PC-3 (cell line): Measurements from ENCODE around the gene OR3A2. TPM values are rescaled to one million over a fixed set of nuclear protein-coding genes. Genes with fewer than 3 reads are reported as not detected.
"Not testable (repeated sequence)": the region's sequence is repeated elsewhere in the genome, so short reads cannot be mapped to it uniquely, and the experiment has no call there.

Experiments
- ATAC-seq: fragments of 200-7000 bp; cut with Tn5 transposase; 2 replicates; pipeline ENCODE4 v1.9.1; 2020; ENCODE audit warnings: mild to moderate bottlenecking, moderate library complexity
- BruUV-seq: library from RNA; stranded (reverse); fragments of 400-500 nt; replicated peaks from 2 replicates; lab custom pipeline; 2021; lab: Mats Ljungman, UMichigan
- CTCF ChIA-PET: fragments of 300-600 bp; sonication (Branson Sonifier 250); formaldehyde crosslinking; loops from one replicate; lab custom pipeline; 2022; ENCODE audit warnings: antibody characterized with exemption; lab: Charles Lee
- POLR2A ChIA-PET: fragments of 300-600 bp; sonication (Branson Sonifier 250); formaldehyde crosslinking; loops from one replicate; lab custom pipeline; 2022; ENCODE audit warnings: antibody characterized with exemption; ENCODE audit not compliant: unreplicated experiment; lab: Charles Lee
- DNase-seq: peaks from one replicate; pipeline ENCODE4 v3.0.0-alpha.2; 2015
- H2AFZ ChIP-seq: fragments of 300-600 bp; sonication (generic); 2 replicates; pipeline ENCODE4 v1.6.0; 2016; ENCODE audit warnings: antibody characterized with exemption, low read length
- H3F3A ChIP-seq: fragments of 300-600 bp; sonication (generic); one replicate; pipeline ENCODE4 v1.6.0; 2017; ENCODE audit warnings: antibody characterized with exemption, low read length, control low read depth, mild to moderate bottlenecking; ENCODE audit not compliant: unreplicated experiment
- H3K27ac ChIP-seq: fragments of 300-600 bp; sonication (generic); 2 replicates; pipeline ENCODE4 v1.5.1; 2016; ENCODE audit warnings: mild to moderate bottlenecking, low read length
- H3K27me3 ChIP-seq: fragments of 300-600 bp; sonication (generic); 2 replicates; pipeline ENCODE4 v1.6.1; 2016; ENCODE audit warnings: low read length, mixed read lengths
- H3K36me3 ChIP-seq: fragments of 300-600 bp; sonication (generic); 2 replicates; pipeline ENCODE4 v1.6.1; 2016; ENCODE audit warnings: low read depth, mixed run types, low read length, mixed read lengths
- H3K4me1 ChIP-seq: fragments of 300-600 bp; sonication (generic); 2 replicates; pipeline ENCODE4 v1.5.1; 2016; ENCODE audit warnings: low read length; ENCODE audit not compliant: insufficient read depth
- H3K4me2 ChIP-seq: fragments of 300-600 bp; sonication (generic); 2 replicates; pipeline ENCODE4 v1.6.0; 2016; ENCODE audit warnings: low read length
- H3K4me3 ChIP-seq: fragments of 300-600 bp; sonication (generic); 2 replicates; pipeline ENCODE4 v1.5.1; 2016; ENCODE audit warnings: mild to moderate bottlenecking, low read length, mixed read lengths
- H3K79me2 ChIP-seq: fragments of 300-600 bp; sonication (generic); 2 replicates; pipeline ENCODE4 v1.6.1; 2017; ENCODE audit warnings: low read length, mixed read lengths
- H3K9ac ChIP-seq: fragments of 300-600 bp; sonication (generic); 2 replicates; pipeline ENCODE4 v1.6.0; 2016; ENCODE audit warnings: mild to moderate bottlenecking, low read length
- H3K9me2 ChIP-seq: fragments of 300-600 bp; sonication (generic); replicated peaks from 2 replicates; pipeline ENCODE4 v1.6.1; 2016; ENCODE audit warnings: mixed run types, low read length, mixed read lengths
- H3K9me3 ChIP-seq: fragments of 300-600 bp; sonication (generic); 2 replicates; pipeline ENCODE4 v1.6.1; 2016; ENCODE audit warnings: low read length, mixed read lengths
- H4K20me1 ChIP-seq: fragments of 300-600 bp; sonication (generic); 2 replicates; pipeline ENCODE4 v1.6.1; 2016; ENCODE audit warnings: low read length, mixed read lengths
- CTCF ChIP-seq: fragments of 300-600 bp; sonication (generic); conservative IDR thresholded peaks from 2 replicates; pipeline ENCODE4 v1.5.1; 2017; ENCODE audit warnings: antibody characterized with exemption, low read depth, mild to moderate bottlenecking, low read length
- EZH2 ChIP-seq: fragments of 300-600 bp; sonication (generic); IDR thresholded peaks from one replicate; pipeline ENCODE4 v1.6.1; 2017; ENCODE audit warnings: antibody characterized with exemption, mild to moderate bottlenecking, low read length; ENCODE audit not compliant: unreplicated experiment
- EZH2phosphoT487 ChIP-seq: fragments of 300-600 bp; sonication (generic); IDR thresholded peaks from 2 replicates; pipeline ENCODE4 v1.6.1; 2018; ENCODE audit warnings: mild to moderate bottlenecking, antibody characterized with exemption, low read length, borderline replicate concordance
- intact Hi-C: fragments of 100-400 bp; cut with micrococcal nuclease; formaldehyde crosslinking; loops from 2 replicates; pipeline ENCODE4 v1.9.0; 2023
- total RNA-seq: library from RNA; depleted of rRNA; stranded (reverse); fragments of >200 nt; gene quantifications from 2 replicates; pipeline ENCODE4 v1.2.3, GENCODE V29; 2014

OR3A2 gene
- total RNA-seq, 1 experiment from 2014 or later: not detected

GRCh38 chr17:3260163-3260562, 125.9 kb downstream of the OR3A2 start:
- BruUV-seq: no TSS peak
- H3K27me3 ChIP-seq: peaks cover 42% of the 10 kb centered on the region
- TF ChIP-seq EZH2phosphoT487 (no peak), CTCF (no peak)
- ChIA-PET POLR2A (no interaction called here), CTCF (no interaction called here)
- H3F3A ChIP-seq: no peaks in the 10 kb centered on the region
- no peak overlapping the region for H2AFZ ChIP-seq
- DNase-seq: no peak
- no peak overlapping the region for H3K27ac ChIP-seq
- no peaks in the 10 kb centered on the region for H4K20me1 ChIP-seq
- H3K4me3 ChIP-seq: no peak overlapping the region
- no peaks in the 10 kb centered on the region for H3K4me1 ChIP-seq
- H3K9me2 ChIP-seq: no peaks in the 10 kb centered on the region
- no peaks in the 10 kb centered on the region for H3K9me3 ChIP-seq
- intact Hi-C loops: no loop called here
- no peak overlapping the region for H3K4me2 ChIP-seq
- H3K36me3 ChIP-seq: no peaks in the 10 kb centered on the region
- no peak overlapping the region for H3K9ac ChIP-seq
- H3K79me2 ChIP-seq: no peaks in the 10 kb centered on the region
- no peak for ATAC-seq

- Histone ChIP-seq H3K27ac (no peak overlapping the region), H3K4me1 (no peaks in the 10 kb centered on the region), H3K9me2 (no peaks in the 10 kb centered on the region), H3K9me3 (no peaks in the 10 kb centered on the region), H3K4me3 (no peak overlapping the region), H3K9ac (no peak overlapping the region), H3F3A (no peaks in the 10 kb centered on the region), H2AFZ (no peak overlapping the region), H3K79me2 (no peaks in the 10 kb centered on the region), H3K27me3 (peaks cover 25% of the 10 kb centered on the region), H4K20me1 (no peaks in the 10 kb centered on the region), H3K4me2 (no peak overlapping the region), H3K36me3 (no peaks in the 10 kb centered on the region)
- DNase-seq: no peak
- intact Hi-C loops: no loop called here
- no TSS peak for BruUV-seq
- POLR2A ChIA-PET: no interaction called here
- TF ChIP-seq EZH2 (no peak), CTCF (no peak), EZH2phosphoT487 (no peak)
- CTCF ChIA-PET: no interaction called here
- ATAC-seq: no peak
Observed at GRCh38 chr17:3256575-3256974, 129.5 kb downstream of the OR3A2 start.

GRCh38 chr17:3249013-3249412, 137.1 kb downstream of the OR3A2 start:
- H2AFZ ChIP-seq, intact Hi-C loops, CTCF ChIA-PET, H3F3A ChIP-seq, BruUV-seq, H3K9ac ChIP-seq, H3K4me1 ChIP-seq, H3K27ac ChIP-seq, H3K9me3 ChIP-seq, H3K27me3 ChIP-seq, H3K4me3 ChIP-seq, POLR2A ChIA-PET, H3K79me2 ChIP-seq, H4K20me1 ChIP-seq, H3K4me2 ChIP-seq, H3K36me3 ChIP-seq, H3K9me2 ChIP-seq, ATAC-seq, DNase-seq: not testable (repeated sequence)

GRCh38 chr17:3244841-3245240, 141.3 kb downstream of the OR3A2 start:
- BruUV-seq, H3K4me3 ChIP-seq, H3K27ac ChIP-seq, DNase-seq, H3F3A ChIP-seq, H3K9me2 ChIP-seq, H3K4me2 ChIP-seq, H3K9ac ChIP-seq, H4K20me1 ChIP-seq, POLR2A ChIA-PET, ATAC-seq, H2AFZ ChIP-seq, CTCF ChIA-PET, H3K79me2 ChIP-seq, H3K36me3 ChIP-seq, H3K4me1 ChIP-seq, H3K9me3 ChIP-seq, intact Hi-C loops, H3K27me3 ChIP-seq: not testable (repeated sequence)

GRCh38 chr17:3241044-3241443, 145.1 kb downstream of the OR3A2 start:
- DNase-seq, intact Hi-C loops, BruUV-seq, H3K9me2 ChIP-seq, H3K27ac ChIP-seq, ATAC-seq, H3K9ac ChIP-seq, H3F3A ChIP-seq, H3K79me2 ChIP-seq, POLR2A ChIA-PET, H3K27me3 ChIP-seq, H4K20me1 ChIP-seq, H3K4me1 ChIP-seq, CTCF ChIA-PET, H3K9me3 ChIP-seq, H3K4me3 ChIP-seq, H3K36me3 ChIP-seq, H2AFZ ChIP-seq, H3K4me2 ChIP-seq: not testable (repeated sequence)
